Prostate gland (tissue), 2 donors: ENCODE data around the gene IRF9.

ENCODE experiments used
- CTCF ChIP-seq, 4 experiments: fragments of 200-600 bp in 2 of 4; fragments of 450-650 bp in 2 of 4; sonication (generic) in 2 of 4; IDR thresholded peaks; 1 replicate in 3 of 4; 2 replicates in 1 of 4; pipeline ENCODE4 v1.5.1; 2016 to 2019; ENCODE audit warnings: antibody characterized with exemption in 4 of 4, mild to moderate bottlenecking in 2 of 4, moderate library complexity in 2 of 4
- POLR2A ChIP-seq: fragments of 450-650 bp; IDR thresholded peaks from one replicate; pipeline ENCODE4 v1.6.1; 2016; ENCODE audit warnings: antibody characterized with exemption, mild to moderate bottlenecking

DNA sequence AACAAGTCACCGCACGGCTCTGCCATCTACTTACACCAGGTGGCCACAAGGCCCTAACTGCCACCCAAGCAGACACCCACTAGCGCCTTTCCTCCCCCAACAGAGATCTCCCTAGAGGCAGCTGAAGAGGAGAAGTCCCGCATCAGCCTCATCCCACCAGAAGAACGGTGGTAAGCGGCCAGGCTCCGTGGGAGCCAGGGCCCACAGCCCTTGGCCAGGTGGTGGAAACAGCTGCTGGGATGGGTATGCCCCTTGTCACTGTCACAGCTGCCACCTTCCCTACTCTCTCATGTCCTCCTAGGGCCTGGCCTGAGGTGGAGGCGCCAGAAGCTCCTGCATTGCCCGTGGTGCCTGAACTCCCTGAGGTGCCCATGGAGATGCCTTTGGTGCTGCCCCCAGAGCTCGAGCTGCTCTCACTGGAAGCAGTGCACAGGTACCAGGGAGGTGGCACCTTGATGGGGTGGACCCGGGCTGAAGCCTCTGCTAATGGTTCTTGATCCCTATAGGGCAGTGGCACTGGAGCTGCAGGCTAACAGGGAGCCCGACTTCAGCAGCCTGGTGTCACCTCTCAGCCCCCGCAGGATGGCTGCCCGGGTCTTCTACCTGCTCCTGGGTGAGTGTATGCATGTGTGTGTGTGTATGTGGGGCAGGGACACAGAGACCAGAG is 18.4 kb downstream of the IRF9 start:
- no peak for TF ChIP-seq CTCF (IDR thresholded peaks at IDR 0.05)
- no peak for TF ChIP-seq POLR2A
